Loucy (cell line): Measurements from ENCODE around the gene PPP1R12B.
"Not testable (repeated sequence)": the region's sequence is repeated elsewhere in the genome, so short reads cannot be mapped to it uniquely, and the experiment has no call there.

Experiments used
- EZH2phosphoT487 ChIP-seq: fragments of 200-600 bp; IDR thresholded peaks from 2 replicates; pipeline ENCODE4 v1.6.1; 2018; ENCODE audit warnings: antibody characterized with exemption, mild to moderate bottlenecking, moderate library complexity, borderline replicate concordance
- TF ChIP-seq, protein P1 (sequence below): fragments of 200-600 bp; sonication (generic); conservative IDR thresholded peaks from 2 replicates; pipeline ENCODE4 v1.5.1; 2014; ENCODE audit warnings: mild to moderate bottlenecking, antibody characterized with exemption, low read length

DNA sequence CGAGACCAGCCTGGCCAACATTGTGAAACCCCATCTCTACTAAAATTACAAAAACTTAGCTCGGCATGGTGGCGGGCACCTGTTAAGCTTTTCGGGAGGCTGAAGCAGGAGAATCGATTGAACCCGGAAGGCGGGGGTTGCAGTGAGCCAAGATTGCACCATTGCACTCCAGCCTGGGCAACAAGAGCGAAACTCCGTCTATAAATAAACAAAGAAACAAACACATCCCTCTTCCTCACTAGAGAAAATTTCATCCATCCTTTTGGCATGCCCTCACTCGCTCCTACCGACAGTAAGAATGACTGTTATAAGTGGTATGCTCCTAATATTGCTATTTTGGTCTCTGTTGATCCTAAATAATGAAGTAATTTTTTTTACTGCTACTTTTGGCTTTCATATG, 195.0 kb downstream of the PPP1R12B start:
- TF ChIP-seq, protein P1, sequence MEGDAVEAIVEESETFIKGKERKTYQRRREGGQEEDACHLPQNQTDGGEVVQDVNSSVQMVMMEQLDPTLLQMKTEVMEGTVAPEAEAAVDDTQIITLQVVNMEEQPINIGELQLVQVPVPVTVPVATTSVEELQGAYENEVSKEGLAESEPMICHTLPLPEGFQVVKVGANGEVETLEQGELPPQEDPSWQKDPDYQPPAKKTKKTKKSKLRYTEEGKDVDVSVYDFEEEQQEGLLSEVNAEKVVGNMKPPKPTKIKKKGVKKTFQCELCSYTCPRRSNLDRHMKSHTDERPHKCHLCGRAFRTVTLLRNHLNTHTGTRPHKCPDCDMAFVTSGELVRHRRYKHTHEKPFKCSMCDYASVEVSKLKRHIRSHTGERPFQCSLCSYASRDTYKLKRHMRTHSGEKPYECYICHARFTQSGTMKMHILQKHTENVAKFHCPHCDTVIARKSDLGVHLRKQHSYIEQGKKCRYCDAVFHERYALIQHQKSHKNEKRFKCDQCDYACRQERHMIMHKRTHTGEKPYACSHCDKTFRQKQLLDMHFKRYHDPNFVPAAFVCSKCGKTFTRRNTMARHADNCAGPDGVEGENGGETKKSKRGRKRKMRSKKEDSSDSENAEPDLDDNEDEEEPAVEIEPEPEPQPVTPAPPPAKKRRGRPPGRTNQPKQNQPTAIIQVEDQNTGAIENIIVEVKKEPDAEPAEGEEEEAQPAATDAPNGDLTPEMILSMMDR = not testable (repeated sequence)
- not testable (repeated sequence) for TF ChIP-seq EZH2phosphoT487
